Measurements from ENCODE around the gene WSB2. TPM values are rescaled to one million over a fixed set of nuclear protein-coding genes. Genes with fewer than 3 reads are reported as not detected.
"Not testable (repeated sequence)": the region's sequence is repeated elsewhere in the genome, so short reads cannot be mapped to it uniquely, and the experiment has no call there.

WSB2 gene
- total and polyA plus RNA-seq, 4 donors: 41.1 to 97.3 (median 69.3) TPM

DNA sequence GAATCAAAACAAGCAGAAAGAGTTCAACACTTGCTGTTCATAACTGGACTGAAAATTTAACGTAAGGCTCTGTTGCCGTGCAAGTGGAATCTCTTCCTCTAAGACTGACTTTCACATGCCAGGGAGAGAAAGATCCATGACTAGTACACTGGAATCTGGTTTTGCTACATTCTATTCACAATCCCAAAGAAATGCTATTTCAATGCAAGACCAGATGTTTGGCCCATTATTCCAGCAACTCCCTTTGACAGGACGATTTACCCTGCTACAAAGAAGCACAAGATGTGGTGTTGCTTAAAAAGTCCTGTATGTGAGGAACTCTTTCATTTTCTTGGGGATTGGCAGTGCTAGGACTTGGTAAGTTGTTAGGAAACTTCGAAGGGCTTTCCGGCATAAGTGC, 27.1 kb downstream of the WSB2 start:
- Histone ChIP-seq H3K9me3 (ENCODE audit: control insufficient read depth, low read length) (no peaks in the 10 kb centered on the region), H3K27me3 (ENCODE audit: control insufficient read depth in 1 of 2, insufficient read depth in 2 of 2, low read length in 1 of 2) (no peaks in the 10 kb centered on the region), H3K4me3 (ENCODE audit: low read length in 2 of 2) (no peak overlapping the region), H3K4me1 (ENCODE audit: control insufficient read depth in 1 of 2, insufficient read depth in 2 of 2, low read length in 2 of 2) (no peaks in the 10 kb centered on the region), H3K27ac (ENCODE audit: low read depth in 1 of 2, low read length in 2 of 2) (no peak overlapping the region), H3K36me3 (ENCODE audit: control insufficient read depth in 1 of 2, insufficient read depth in 2 of 2, low read length in 1 of 2) (peaks cover 0 to 27% of the 10 kb centered on the region in 2 donors)
- intact Hi-C loops (cut with DNase I): loop anchor here in 1 of 2 donors (10.0 kb wide), 1 partner anchor 159 kb away; no protein-coding TSS in a partner anchor
- ATAC-seq (ENCODE audit: low FRiP score) (no peak), DNase-seq (no peak)
- WGBS, 2 donors: 88 to 90% methylated on average over 5 of the region's 5 CpGs

DNA sequence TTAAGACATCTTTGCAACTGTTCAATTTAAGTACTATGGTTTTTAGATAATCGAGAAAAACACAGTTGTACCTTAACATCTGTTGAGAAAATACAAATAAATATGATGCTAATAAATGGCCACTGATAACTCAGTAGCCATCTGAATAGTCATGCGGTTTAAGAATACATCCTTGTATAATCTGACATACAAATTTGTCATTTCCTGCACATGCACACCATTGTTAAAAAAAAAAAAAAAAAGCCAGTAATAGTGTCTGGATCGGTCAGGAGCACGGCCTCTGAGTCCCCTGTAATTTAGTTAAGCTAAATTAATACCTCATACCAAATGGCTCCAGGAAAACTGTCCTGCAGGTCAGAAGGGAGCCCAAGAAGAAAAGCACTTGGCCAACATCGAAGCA, 27.7 kb downstream of the WSB2 start:
- Histone ChIP-seq H3K36me3 (ENCODE audit: control insufficient read depth in 1 of 2, insufficient read depth in 2 of 2, low read length in 1 of 2) (peaks cover 0 to 27% of the 10 kb centered on the region in 2 donors), H3K27me3 (ENCODE audit: control insufficient read depth in 1 of 2, insufficient read depth in 2 of 2, low read length in 1 of 2) (no peaks in the 10 kb centered on the region), H3K4me3 (ENCODE audit: low read length in 2 of 2) (no peak overlapping the region), H3K27ac (ENCODE audit: low read depth in 1 of 2, low read length in 2 of 2) (no peak overlapping the region), H3K4me1 (ENCODE audit: control insufficient read depth in 1 of 2, insufficient read depth in 2 of 2, low read length in 2 of 2) (no peaks in the 10 kb centered on the region), H3K9me3 (ENCODE audit: control insufficient read depth, low read length) (no peaks in the 10 kb centered on the region)
- no peak for DNase-seq
- no peak for ATAC-seq (ENCODE audit: low FRiP score)
- WGBS, 2 donors: 87 to 89% methylated on average over 5 of the region's 5 CpGs
- intact Hi-C loops (cut with DNase I): loop anchor here in 1 of 2 donors (10.0 kb wide), 1 partner anchor 159 kb away; no protein-coding TSS in a partner anchor

DNA sequence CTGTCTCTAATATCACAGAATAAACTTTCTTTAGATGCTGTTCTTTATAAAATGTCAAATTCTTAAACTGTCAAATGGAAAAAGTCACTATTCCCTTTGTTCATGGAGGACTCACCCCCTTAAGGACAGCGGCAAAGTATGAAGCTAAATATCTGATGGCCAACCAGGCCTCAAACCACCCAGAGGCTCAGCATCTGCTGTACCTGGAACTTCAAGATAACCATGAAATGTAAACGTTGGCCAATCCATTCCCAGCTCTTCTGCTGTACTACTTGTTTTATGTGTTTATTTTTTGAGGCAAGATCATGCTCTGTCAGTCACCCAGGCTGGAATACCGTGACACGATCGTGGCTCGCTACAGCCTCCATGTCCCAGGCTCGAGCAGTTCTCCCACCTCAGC, 28.8 kb downstream of the WSB2 start:
- Histone ChIP-seq H3K27ac (ENCODE audit: low read depth in 1 of 2, low read length in 2 of 2) (no peak overlapping the region), H3K36me3 (ENCODE audit: control insufficient read depth in 1 of 2, insufficient read depth in 2 of 2, low read length in 1 of 2) (peaks cover 0 to 23% of the 10 kb centered on the region in 2 donors), H3K9me3 (ENCODE audit: control insufficient read depth, low read length) (no peaks in the 10 kb centered on the region), H3K4me1 (ENCODE audit: control insufficient read depth in 1 of 2, insufficient read depth in 2 of 2, low read length in 2 of 2) (no peaks in the 10 kb centered on the region), H3K27me3 (ENCODE audit: control insufficient read depth in 1 of 2, insufficient read depth in 2 of 2, low read length in 1 of 2) (no peaks in the 10 kb centered on the region), H3K4me3 (ENCODE audit: low read length in 2 of 2) (no peak overlapping the region)
- WGBS, 2 donors: 92 to 93% methylated on average over 7 of the region's 7 CpGs
- no peak for DNase-seq
- no peak for ATAC-seq (ENCODE audit: low FRiP score)
- intact Hi-C loops (cut with DNase I): loop anchor here in 1 of 2 donors (10.0 kb wide), 1 partner anchor 157 kb away; no protein-coding TSS in a partner anchor

DNA sequence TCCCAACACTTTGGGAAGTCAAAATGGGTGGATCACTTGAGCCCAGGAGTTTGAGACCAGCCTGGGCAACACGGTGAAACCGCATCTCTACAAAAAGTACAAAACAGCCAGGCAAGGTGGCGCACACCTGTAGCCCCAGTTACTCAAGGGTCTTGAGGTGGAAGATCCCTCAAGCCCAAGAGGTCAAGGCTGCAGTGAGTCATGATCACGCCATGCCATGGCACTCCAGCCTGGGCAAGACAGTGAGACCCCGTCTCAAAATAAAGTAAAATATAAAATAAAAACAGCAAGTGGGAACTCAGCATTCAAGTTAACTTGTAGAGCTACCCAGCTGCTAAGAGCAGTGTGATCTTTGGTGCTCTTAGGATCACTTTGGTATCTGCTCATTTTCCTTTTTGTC, 31.8 kb downstream of the WSB2 start:
- H3K27me3 ChIP-seq (ENCODE audit: control insufficient read depth in 1 of 2, insufficient read depth in 2 of 2, low read length in 1 of 2): no peaks in the 10 kb centered on the region
- no peak overlapping the region for H3K4me3 ChIP-seq (ENCODE audit: low read length in 2 of 2)
- WGBS, 2 donors: 94 to 97% methylated on average over 5 of the region's 5 CpGs
- H3K27ac ChIP-seq (ENCODE audit: low read depth in 1 of 2, low read length in 2 of 2): no peak overlapping the region
- intact Hi-C loops (cut with DNase I): no loop called here
- no peaks in the 10 kb centered on the region for H3K9me3 ChIP-seq (ENCODE audit: control insufficient read depth, low read length)
- ATAC-seq (ENCODE audit: low FRiP score): no peak
- no peaks in the 10 kb centered on the region for H3K4me1 ChIP-seq (ENCODE audit: control insufficient read depth in 1 of 2, insufficient read depth in 2 of 2, low read length in 2 of 2)
- DNase-seq: no peak
- peaks cover 0 to 19% of the 10 kb centered on the region in 2 donors for H3K36me3 ChIP-seq (ENCODE audit: control insufficient read depth in 1 of 2, insufficient read depth in 2 of 2, low read length in 1 of 2)

DNA sequence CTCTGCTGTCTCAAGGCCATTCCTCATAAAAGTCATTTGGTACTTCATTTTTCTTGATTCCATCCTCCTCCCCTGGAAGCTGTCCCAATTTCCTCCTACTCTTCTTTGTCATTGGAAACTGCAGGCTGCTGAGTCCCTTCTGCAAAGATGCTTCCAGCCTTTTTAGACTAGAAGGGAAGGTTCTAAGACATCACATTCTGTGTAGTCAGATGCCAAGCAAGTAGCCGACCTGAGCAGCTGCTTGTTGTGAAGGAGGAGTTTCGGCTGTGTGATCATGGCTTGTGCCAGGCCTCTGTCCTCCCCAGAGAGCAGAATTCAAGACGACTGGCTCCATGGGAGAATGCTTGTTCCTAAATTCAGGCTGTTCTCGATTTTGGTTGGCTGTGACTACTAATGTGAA, 35.8 kb downstream of the WSB2 start:
- Histone ChIP-seq H3K27me3 (ENCODE audit: control insufficient read depth in 1 of 2, insufficient read depth in 2 of 2, low read length in 1 of 2) (no peaks in the 10 kb centered on the region), H3K9me3 (ENCODE audit: control insufficient read depth, low read length) (no peaks in the 10 kb centered on the region), H3K4me1 (ENCODE audit: control insufficient read depth in 1 of 2, insufficient read depth in 2 of 2, low read length in 2 of 2) (no peaks in the 10 kb centered on the region), H3K27ac (ENCODE audit: low read depth in 1 of 2, low read length in 2 of 2) (no peak overlapping the region), H3K36me3 (ENCODE audit: control insufficient read depth in 1 of 2, insufficient read depth in 2 of 2, low read length in 1 of 2) (peaks cover 0 to 5% of the 10 kb centered on the region in 2 donors), H3K4me3 (ENCODE audit: low read length in 2 of 2) (no peak overlapping the region)
- ATAC-seq (ENCODE audit: low FRiP score) (no peak), DNase-seq (no peak)
- WGBS, 2 donors: 66 to 67% methylated on average over 4 of the region's 4 CpGs
- intact Hi-C loops (cut with DNase I): no loop called here

DNA sequence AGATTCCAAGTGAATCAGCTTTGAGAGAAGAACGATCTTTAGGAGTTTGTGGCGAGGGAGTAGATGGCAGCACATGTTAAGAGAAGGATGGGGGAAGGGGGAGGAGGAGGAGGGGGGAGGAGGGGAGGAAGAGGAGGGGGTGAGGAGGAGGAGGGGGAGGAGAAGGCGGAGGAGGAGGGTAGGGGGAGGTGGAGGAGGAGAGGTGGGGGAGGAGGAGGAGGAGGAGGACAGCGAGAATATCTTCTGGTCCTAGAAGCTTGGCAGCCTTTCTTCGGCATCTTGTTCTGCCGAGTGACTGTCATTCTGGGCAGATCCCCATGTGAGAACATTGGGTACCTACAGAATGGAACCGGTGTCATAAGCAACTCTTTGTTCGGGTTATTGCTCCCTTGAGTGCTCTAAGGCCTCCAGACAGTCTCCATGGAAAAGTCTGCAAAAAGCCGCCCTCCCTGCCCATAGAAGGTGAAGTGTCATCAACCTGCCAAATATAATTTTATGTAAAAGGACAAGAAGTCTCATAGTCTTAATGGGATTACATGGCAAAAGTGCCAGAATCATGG, 37.6 kb downstream of the WSB2 start:
- WGBS, 2 donors: 78 to 82% methylated on average over 9 of the region's 9 CpGs
- H3K27me3 ChIP-seq (ENCODE audit: control insufficient read depth in 1 of 2, insufficient read depth in 2 of 2, low read length in 1 of 2): no peaks in the 10 kb centered on the region
- intact Hi-C loops (cut with DNase I): no loop called here
- peaks cover 0 to 6% of the 10 kb centered on the region in 2 donors for H3K36me3 ChIP-seq (ENCODE audit: control insufficient read depth in 1 of 2, insufficient read depth in 2 of 2, low read length in 1 of 2)
- H3K4me3 ChIP-seq (ENCODE audit: low read length in 2 of 2): no peak overlapping the region
- no peaks in the 10 kb centered on the region for H3K4me1 ChIP-seq (ENCODE audit: control insufficient read depth in 1 of 2, insufficient read depth in 2 of 2, low read length in 2 of 2)
- DNase-seq (no peak), ATAC-seq (ENCODE audit: low FRiP score) (no peak)
- no peak overlapping the region for H3K27ac ChIP-seq (ENCODE audit: low read depth in 1 of 2, low read length in 2 of 2)
- no peaks in the 10 kb centered on the region for H3K9me3 ChIP-seq (ENCODE audit: control insufficient read depth, low read length)

DNA sequence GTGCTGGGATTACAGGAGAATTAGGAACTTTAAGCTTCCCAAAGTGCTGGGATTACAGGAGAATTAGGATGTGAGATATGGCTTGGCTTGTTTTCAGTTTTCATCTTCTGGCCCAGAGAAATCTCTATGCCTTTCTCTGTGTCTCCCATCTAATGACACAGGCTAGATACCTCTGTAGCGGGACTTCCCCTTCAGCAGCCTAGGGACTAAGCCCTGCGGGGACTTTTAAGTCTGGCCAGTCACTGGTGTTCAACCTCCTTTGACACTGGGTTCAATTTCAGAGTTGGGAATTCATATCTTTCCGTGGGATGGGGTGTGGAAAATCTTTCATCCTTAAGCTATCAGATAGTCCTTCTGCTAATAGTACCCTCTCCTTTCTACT, 38.3 kb downstream of the WSB2 start:
- intact Hi-C loops (cut with DNase I): no loop called here
- H3K4me1 ChIP-seq (ENCODE audit: control insufficient read depth in 1 of 2, insufficient read depth in 2 of 2, low read length in 2 of 2): no peaks in the 10 kb centered on the region
- DNase-seq (no peak), ATAC-seq (ENCODE audit: low FRiP score) (no peak)
- H3K9me3 ChIP-seq (ENCODE audit: control insufficient read depth, low read length): no peaks in the 10 kb centered on the region
- peaks cover 0 to 6% of the 10 kb centered on the region in 2 donors for H3K36me3 ChIP-seq (ENCODE audit: control insufficient read depth in 1 of 2, insufficient read depth in 2 of 2, low read length in 1 of 2)
- WGBS, 2 donors: 94 to 96% methylated on average over 3 of the region's 3 CpGs
- H3K27ac ChIP-seq (ENCODE audit: low read depth in 1 of 2, low read length in 2 of 2): no peak overlapping the region
- no peak overlapping the region for H3K4me3 ChIP-seq (ENCODE audit: low read length in 2 of 2)
- H3K27me3 ChIP-seq (ENCODE audit: control insufficient read depth in 1 of 2, insufficient read depth in 2 of 2, low read length in 1 of 2): no peaks in the 10 kb centered on the region

DNA sequence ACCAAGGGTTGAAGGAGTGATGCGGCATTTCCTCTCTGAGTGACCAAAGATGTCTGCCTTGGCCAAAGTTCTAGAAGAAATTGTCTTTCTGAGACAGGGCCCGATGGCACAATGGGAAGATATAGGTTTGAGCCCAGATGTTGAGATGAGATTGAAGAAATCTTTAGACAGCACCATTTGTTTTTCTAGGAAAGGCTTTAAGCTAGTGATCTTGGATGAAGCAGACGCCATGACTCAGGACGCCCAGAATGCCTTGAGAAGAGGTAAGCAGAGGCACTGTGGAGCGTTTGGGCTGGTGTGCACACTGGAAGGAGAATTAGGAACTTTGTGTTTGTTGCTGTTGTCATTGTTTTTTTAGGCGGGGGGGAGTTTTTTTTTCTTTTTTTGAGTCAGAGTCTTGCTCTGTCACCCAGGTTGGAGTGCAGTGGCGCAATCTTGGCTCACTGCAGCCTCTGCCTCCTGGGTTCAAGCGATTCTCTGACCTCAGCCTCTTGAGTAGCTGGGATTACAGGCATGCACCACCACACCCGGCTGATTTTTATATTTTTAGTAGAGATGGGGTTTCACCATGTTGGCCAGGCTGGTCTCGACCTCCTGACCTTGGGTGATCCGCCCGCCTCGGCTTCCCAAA, 38.8 kb downstream of the WSB2 start:
- ATAC-seq (ENCODE audit: low FRiP score); H3K4me1 ChIP-seq (ENCODE audit: control insufficient read depth in 1 of 2, insufficient read depth in 2 of 2, low read length in 2 of 2); H3K27me3 ChIP-seq (ENCODE audit: control insufficient read depth in 1 of 2, insufficient read depth in 2 of 2, low read length in 1 of 2); H3K27ac ChIP-seq (ENCODE audit: low read depth in 1 of 2, low read length in 2 of 2); H3K36me3 ChIP-seq (ENCODE audit: control insufficient read depth in 1 of 2, insufficient read depth in 2 of 2, low read length in 1 of 2); intact Hi-C loops (cut with DNase I); H3K4me3 ChIP-seq (ENCODE audit: low read length in 2 of 2); H3K9me3 ChIP-seq (ENCODE audit: control insufficient read depth, low read length); DNase-seq: not testable (repeated sequence)
- 90 to 92% methylated on average over 13 of the region's 13 CpGs for WGBS, 2 donors

DNA sequence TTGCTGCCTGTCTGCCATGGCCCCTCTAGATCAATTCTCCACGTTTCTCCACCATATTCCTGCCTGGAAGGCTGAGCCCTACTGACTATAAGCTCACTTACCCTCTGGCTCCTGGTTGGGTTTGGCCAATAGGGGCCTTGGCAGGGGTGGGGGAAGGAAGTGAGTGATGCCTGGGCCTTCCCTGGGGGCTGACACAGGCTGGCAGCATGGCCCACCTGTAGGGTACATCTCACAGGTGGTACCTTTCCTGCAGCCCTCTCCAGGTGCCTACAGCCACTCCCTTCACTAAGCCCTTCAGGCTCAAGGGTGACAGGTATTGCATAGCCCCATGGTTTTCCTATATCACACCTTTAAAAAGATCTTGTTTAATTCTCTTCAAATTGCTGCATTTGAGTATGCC, 40.9 kb downstream of the WSB2 start:
- intact Hi-C loops (cut with DNase I): no loop called here
- Histone ChIP-seq H3K27ac (ENCODE audit: low read depth in 1 of 2, low read length in 2 of 2) (no peak overlapping the region), H3K9me3 (ENCODE audit: control insufficient read depth, low read length) (no peaks in the 10 kb centered on the region), H3K4me1 (ENCODE audit: control insufficient read depth in 1 of 2, insufficient read depth in 2 of 2, low read length in 2 of 2) (no peaks in the 10 kb centered on the region), H3K27me3 (ENCODE audit: control insufficient read depth in 1 of 2, insufficient read depth in 2 of 2, low read length in 1 of 2) (no peaks in the 10 kb centered on the region), H3K4me3 (ENCODE audit: low read length in 2 of 2) (no peak overlapping the region), H3K36me3 (ENCODE audit: control insufficient read depth in 1 of 2, insufficient read depth in 2 of 2, low read length in 1 of 2) (peaks cover 0 to 2% of the 10 kb centered on the region in 2 donors)
- ATAC-seq (ENCODE audit: low FRiP score): no peak
- 73 to 93% methylated on average over 1 of the region's 1 CpG for WGBS, 2 donors
- no peak for DNase-seq

All from aorta (tissue), 5 donors.